ENCODE results near the gene CEP162.
"Not testable (repeated sequence)": the region's sequence is repeated elsewhere in the genome, so short reads cannot be mapped to it uniquely, and the experiment has no call there.

CEP162 gene

GRCh38 chr6:84150705-84151104 is 76.7 kb downstream of the CEP162 start:
- DNase-seq: peak; percentile 24 to 73

- no peak for DNase-seq
Observed at GRCh38 chr6:84141521-84141920, 85.9 kb downstream of the CEP162 start.

- no peak for DNase-seq
Observed at GRCh38 chr6:84139311-84139710, 88.1 kb downstream of the CEP162 start.

GRCh38 chr6:84137989-84138575 is 89.4 kb downstream of the CEP162 start:
- no peak for DNase-seq

- DNase-seq: peak; percentile 68 to 85
Observed at GRCh38 chr6:84137051-84137375, 90.4 kb downstream of the CEP162 start.

- no peak for DNase-seq
Observed at GRCh38 chr6:84136364-84137050, 90.9 kb downstream of the CEP162 start.

GRCh38 chr6:84135291-84135690 is 92.2 kb downstream of the CEP162 start:
- DNase-seq: no peak

- not testable (repeated sequence) for DNase-seq
Observed at GRCh38 chr6:84133385-84133784, 94.1 kb downstream of the CEP162 start.

GRCh38 chr6:84129588-84129987 is 97.9 kb downstream of the CEP162 start:
- DNase-seq: not testable (repeated sequence)

- DNase-seq: no peak
Observed at GRCh38 chr6:84123186-84123585, 104.3 kb downstream of the CEP162 start.

- DNase-seq: no peak
Observed at GRCh38 chr6:84119277-84119676, 108.2 kb downstream of the CEP162 start.

- no peak for DNase-seq
Observed at GRCh38 chr6:84118191-84118590, 109.3 kb downstream of the CEP162 start.

- not testable (repeated sequence) for DNase-seq
Observed at GRCh38 chr6:84114933-84115594, 112.4 kb downstream of the CEP162 start.

- DNase-seq: not testable (repeated sequence)
Observed at GRCh38 chr6:84111351-84111750, 116.1 kb downstream of the CEP162 start.

- DNase-seq: no peak
Observed at GRCh38 chr6:84107495-84107894, 119.9 kb downstream of the CEP162 start.

GRCh38 chr6:84105215-84105924 is 122.1 kb downstream of the CEP162 start:
- DNase-seq: not testable (repeated sequence)

GRCh38 chr6:84103029-84103428 is 124.4 kb downstream of the CEP162 start:
- DNase-seq: no peak

- DNase-seq: no peak
Observed at GRCh38 chr6:84095156-84095555, 132.3 kb downstream of the CEP162 start.

GRCh38 chr6:84093441-84094435 is 133.7 kb downstream of the CEP162 start:
- DNase-seq: no peak

- no peak for DNase-seq
Observed at GRCh38 chr6:84089552-84089951, 137.9 kb downstream of the CEP162 start.

GRCh38 chr6:84089081-84089480 is 138.4 kb downstream of the CEP162 start:
- DNase-seq: no peak

All from NCI-H446 (cell line).